ENCODE data around the gene CREBRF.
A peak's percentile ranks its signal among the peaks of the same experiment; 100 is the strongest.
"Not testable (repeated sequence)": the region's sequence is repeated elsewhere in the genome, so short reads cannot be mapped to it uniquely, and the experiment has no call there.

The CREBRF gene

GRCh38 chr5:173028811-173029327, 27.3 kb upstream of the CREBRF start:
- TF ChIP-seq CTCF (conservative IDR thresholded peaks at IDR 0.05) = no peak
- H3K27ac ChIP-seq = peak overlapping the region; percentile 31

GRCh38 chr5:173029499-173029921, 26.6 kb upstream of the CREBRF start:
- peak overlapping the region; percentile 31 for H3K27ac ChIP-seq
- TF ChIP-seq CTCF (conservative IDR thresholded peaks at IDR 0.05) = no peak

GRCh38 chr5:173032096-173032495, 24.1 kb upstream of the CREBRF start:
- H3K27ac ChIP-seq = not testable (repeated sequence)

- TF ChIP-seq CTCF (conservative IDR thresholded peaks at IDR 0.05) = no peak
- H3K27ac ChIP-seq = no peak overlapping the region
Observed at GRCh38 chr5:173032730-173033129, 23.4 kb upstream of the CREBRF start.

- H3K27ac ChIP-seq = no peak overlapping the region
- TF ChIP-seq CTCF (conservative IDR thresholded peaks at IDR 0.05) = no peak
Observed at GRCh38 chr5:173033923-173034322, 22.2 kb upstream of the CREBRF start.

GRCh38 chr5:173035904-173036707, 20.0 kb upstream of the CREBRF start:
- no peak for TF ChIP-seq CTCF (conservative IDR thresholded peaks at IDR 0.05)
- no peak overlapping the region for H3K27ac ChIP-seq

- no peak overlapping the region for H3K27ac ChIP-seq
- no peak for TF ChIP-seq CTCF (conservative IDR thresholded peaks at IDR 0.05)
Observed at GRCh38 chr5:173039188-173039587, 17.0 kb upstream of the CREBRF start.

GRCh38 chr5:173039964-173040363, 16.2 kb upstream of the CREBRF start:
- no peak overlapping the region for H3K27ac ChIP-seq
- no peak for TF ChIP-seq CTCF (conservative IDR thresholded peaks at IDR 0.05)

Data from VCaP (cell line).